MCF 10A (cell line): ENCODE data around the gene FHOD1. TPM values are rescaled to one million over a fixed set of nuclear protein-coding genes. Genes with fewer than 3 reads are reported as not detected.

Experiments
- BruUV-seq: library from RNA; stranded (reverse); fragments of 400-500 nt; replicated peaks from 2 replicates; lab custom pipeline; 2021; lab: Mats Ljungman, UMichigan
- CTCF ChIA-PET: fragments of 300-600 bp; sonication (Branson Sonifier 250); formaldehyde crosslinking; extraction: SDS; loops from one replicate; lab custom pipeline; 2021; ENCODE audit warnings: antibody characterized with exemption, inconsistent platforms; lab: Yijun Ruan, JAX
- POLR2A ChIA-PET: fragments of 300-600, 350-650 bp; sonication (Branson Sonifier 250); formaldehyde crosslinking; extraction: SDS; loops from one replicate; lab custom pipeline; 2020; ENCODE audit warnings: antibody characterized with exemption, inconsistent platforms; lab: Yijun Ruan, JAX
- DNase-seq: peaks from one replicate; pipeline ENCODE4 v3.0.0-alpha.2; 2018; ENCODE audit not compliant: unreplicated experiment
- H3K27ac Mint-ChIP-seq: one replicate; pipeline ENCODE4 v1.8.0; 2022; ENCODE audit warnings: mild to moderate bottlenecking, low read depth, mixed read lengths; ENCODE audit not compliant: unreplicated experiment
- H3K27me3 Mint-ChIP-seq: one replicate; pipeline ENCODE4 v1.8.0; 2022; ENCODE audit warnings: mixed read lengths; ENCODE audit not compliant: insufficient read depth, unreplicated experiment
- H3K36me3 Mint-ChIP-seq: one replicate; pipeline ENCODE4 v1.8.0; 2022; ENCODE audit warnings: mild to moderate bottlenecking, moderate library complexity, mixed read lengths; ENCODE audit not compliant: insufficient read depth, unreplicated experiment
- H3K4me1 Mint-ChIP-seq: one replicate; pipeline ENCODE4 v1.8.0; 2022; ENCODE audit warnings: mixed read lengths; ENCODE audit not compliant: insufficient read depth, unreplicated experiment
- H3K4me3 Mint-ChIP-seq: one replicate; pipeline ENCODE4 v1.8.0; 2022; ENCODE audit warnings: mild to moderate bottlenecking, moderate library complexity, mixed read lengths; ENCODE audit not compliant: unreplicated experiment
- H3K9me3 Mint-ChIP-seq: one replicate; pipeline ENCODE4 v1.8.0; 2022; ENCODE audit warnings: mixed read lengths; ENCODE audit not compliant: unreplicated experiment
- CTCF ChIP-seq: fragments of 200-600 bp; IDR thresholded peaks from one replicate; pipeline ENCODE4 v1.8.0; 2022; ENCODE audit warnings: antibody characterized with exemption, mild to moderate bottlenecking; ENCODE audit not compliant: unreplicated experiment
- intact Hi-C: fragments of 100-400 bp; cut with micrococcal nuclease; formaldehyde crosslinking; loops from 2 replicates; pipeline ENCODE4 v1.14.1; 2022
- total RNA-seq: library from RNA; stranded (reverse); gene quantifications from 2 replicates; pipeline ENCODE4 v1.2.3, GENCODE V29; 2022

Gene FHOD1
- total RNA-seq, 1 experiment from 2014 or later, result 14.7 TPM

- Mint-ChIP-seq H3K36me3 (peaks cover 33% of the 10 kb centered on the region), H3K9me3 (no peaks in the 10 kb centered on the region), H3K27ac (no peak overlapping the region), H3K4me1 (peaks cover 32% of the 10 kb centered on the region), H3K27me3 (no peaks in the 10 kb centered on the region), H3K4me3 (no peak overlapping the region)
- CTCF ChIA-PET, result interaction anchor here (1.2 kb wide), 1 partner anchor 43 kb away, joined by 6 read pairs; the partner anchor contains the start of gene FHOD1
- POLR2A ChIA-PET, result interaction anchor here (0.6 to 1.4 kb wide), 2 partner anchors 28 to 43 kb away, joined by 3 to 4 read pairs; partner anchors contain the start of gene FHOD1
- no peak for DNase-seq
- no TSS peak for BruUV-seq
- intact Hi-C loops, result no loop called here
- TF ChIP-seq CTCF, result no peak
These were observed 43.2 kb downstream of the FHOD1 start for GRCh38 chr16:67204076-67204475.

GRCh38 chr16:67202956-67203493 lies 44.3 kb downstream of the FHOD1 start:
- ChIA-PET POLR2A (interaction anchor here (0.9 kb wide), 1 partner anchor 44 kb away, joined by 3 read pairs; no protein-coding TSS in a partner anchor), CTCF (interaction anchor here (0.5 to 1.4 kb wide), 5 partner anchors 10 to 291 kb away, joined by 3 to 5 read pairs (median 3); no protein-coding TSS in a partner anchor)
- no peak for DNase-seq
- BruUV-seq, result no TSS peak
- Mint-ChIP-seq H3K27me3 (no peaks in the 10 kb centered on the region), H3K9me3 (no peaks in the 10 kb centered on the region), H3K27ac (no peak overlapping the region), H3K36me3 (peaks cover 36% of the 10 kb centered on the region), H3K4me1 (peaks cover 32% of the 10 kb centered on the region), H3K4me3 (no peak overlapping the region)
- intact Hi-C loops, result no loop called here
- TF ChIP-seq CTCF, result no peak

GRCh38 chr16:67202426-67202825 lies 44.9 kb downstream of the FHOD1 start:
- Mint-ChIP-seq H3K36me3 (peaks cover 39% of the 10 kb centered on the region), H3K27me3 (no peaks in the 10 kb centered on the region), H3K4me1 (peaks cover 37% of the 10 kb centered on the region), H3K9me3 (no peaks in the 10 kb centered on the region), H3K4me3 (no peak overlapping the region), H3K27ac (no peak overlapping the region)
- ChIA-PET POLR2A (interaction anchor here (0.6 to 0.9 kb wide), 2 partner anchors 21 to 44 kb away, joined by 3 read pairs; no protein-coding TSS in a partner anchor), CTCF (interaction anchor here (0.6 to 1.4 kb wide), 5 partner anchors 31 to 309 kb away, joined by 3 to 5 read pairs (median 3); no protein-coding TSS in a partner anchor)
- no peak for DNase-seq
- TF ChIP-seq CTCF, result no peak
- intact Hi-C loops, result no loop called here
- BruUV-seq, result no TSS peak
